Measurements from ENCODE around the gene RPL19.
A peak's percentile ranks its signal among the peaks of the same experiment; 100 is the strongest.
"Not testable (repeated sequence)": the region's sequence is repeated elsewhere in the genome, so short reads cannot be mapped to it uniquely, and the experiment has no call there.

RPL19 gene

DNA sequence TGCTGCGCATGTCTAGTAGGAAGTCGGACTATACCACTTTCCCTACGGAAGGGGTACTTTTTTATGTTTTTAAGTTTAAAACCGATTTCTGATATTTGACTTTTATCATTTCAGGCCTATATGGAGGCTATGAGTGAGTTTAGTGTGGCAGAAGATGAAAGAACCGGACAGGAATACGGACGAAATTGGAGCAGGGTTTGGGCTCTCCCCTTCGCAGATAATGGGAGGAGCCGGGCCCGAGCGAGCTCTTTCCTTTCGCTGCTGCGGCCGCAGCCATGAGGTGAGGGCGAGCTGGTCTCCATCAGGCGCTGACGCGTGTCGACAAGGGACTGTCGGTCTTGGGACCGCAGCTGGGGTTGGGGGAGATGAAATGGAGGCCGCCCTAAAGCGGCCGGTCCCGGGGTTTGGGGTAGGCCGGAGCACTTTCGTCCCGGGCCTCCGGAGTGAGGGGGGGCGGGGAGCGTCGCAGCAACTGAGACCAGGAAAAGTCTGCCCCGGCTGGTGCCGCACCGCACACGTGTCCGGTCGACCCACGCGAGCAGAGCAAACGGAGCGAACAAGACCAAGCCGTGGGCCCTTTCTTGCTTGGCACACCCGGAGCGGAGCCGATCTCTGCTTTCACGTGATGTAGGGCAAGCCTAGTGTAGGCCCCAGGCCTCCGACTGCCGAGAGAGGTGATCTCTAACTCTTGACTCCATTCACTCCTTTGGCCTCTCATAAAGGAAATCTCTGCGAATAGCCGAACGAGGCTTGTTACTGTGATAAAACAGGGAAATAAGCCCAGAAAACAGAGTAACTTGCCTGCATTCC, at the start of gene RPL19:
TSS of gene RPL19 (plus strand) at position 214 of the 810 bp plus-strand sequence. CDS start at position 276, 62 bp downstream.
- peak; percentile 56 to 61 for DNase-seq (ENCODE audit: low read depth in 2 of 2, low spot score in 1 of 2)

GRCh38 chr17:39150795-39151149, 49.3 kb upstream of the RPL19 start:
- no peak for DNase-seq (ENCODE audit: low read depth in 2 of 2, low spot score in 1 of 2)

DNA sequence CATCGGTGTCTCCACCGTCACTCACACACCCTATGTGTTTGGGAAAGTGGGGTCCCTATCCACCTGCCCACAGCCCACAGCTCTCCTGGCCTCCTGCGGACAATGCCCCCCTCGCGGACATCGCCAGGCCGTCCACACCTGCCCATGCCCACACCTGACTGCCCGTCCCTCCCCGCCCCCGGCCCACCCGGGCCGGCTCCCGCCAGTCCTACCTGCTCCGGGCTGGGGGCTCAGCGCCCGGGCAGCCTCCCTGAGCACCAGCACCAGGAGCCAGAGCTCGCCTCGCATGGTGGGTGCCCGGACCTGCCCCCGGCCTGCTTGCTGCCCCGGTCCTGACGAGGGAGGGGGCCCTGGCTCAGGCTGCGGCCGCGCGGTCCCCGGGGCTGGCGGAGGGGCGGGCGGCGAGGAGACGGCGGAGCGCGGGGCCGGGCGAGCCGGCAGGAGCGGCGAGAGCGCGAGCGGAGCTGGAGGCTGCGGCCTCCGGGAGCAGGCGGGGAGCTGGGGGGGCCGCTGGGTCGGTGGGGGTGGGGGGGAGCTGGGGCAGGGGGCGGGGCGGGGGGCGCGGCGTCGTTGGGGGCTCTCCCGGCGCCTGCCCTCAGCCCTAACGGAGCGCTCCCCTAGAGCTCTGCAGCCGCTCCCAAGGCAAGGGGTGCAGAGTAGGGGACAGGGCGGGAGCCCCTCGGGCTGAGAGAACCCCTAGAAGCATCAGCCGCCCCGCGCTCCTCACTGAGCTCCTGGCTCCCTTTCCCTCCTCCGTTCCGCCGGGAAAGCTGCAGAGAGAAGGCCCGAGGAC, 48.7 kb upstream of the RPL19 start, which contains the start of gene PLXDC1:
TSS of gene PLXDC1 (minus strand) at position 488 of the 793 bp plus-strand sequence. CDS start at position 288, 200 bp downstream.
- no peak for DNase-seq (ENCODE audit: low read depth in 2 of 2, low spot score in 1 of 2)

DNA sequence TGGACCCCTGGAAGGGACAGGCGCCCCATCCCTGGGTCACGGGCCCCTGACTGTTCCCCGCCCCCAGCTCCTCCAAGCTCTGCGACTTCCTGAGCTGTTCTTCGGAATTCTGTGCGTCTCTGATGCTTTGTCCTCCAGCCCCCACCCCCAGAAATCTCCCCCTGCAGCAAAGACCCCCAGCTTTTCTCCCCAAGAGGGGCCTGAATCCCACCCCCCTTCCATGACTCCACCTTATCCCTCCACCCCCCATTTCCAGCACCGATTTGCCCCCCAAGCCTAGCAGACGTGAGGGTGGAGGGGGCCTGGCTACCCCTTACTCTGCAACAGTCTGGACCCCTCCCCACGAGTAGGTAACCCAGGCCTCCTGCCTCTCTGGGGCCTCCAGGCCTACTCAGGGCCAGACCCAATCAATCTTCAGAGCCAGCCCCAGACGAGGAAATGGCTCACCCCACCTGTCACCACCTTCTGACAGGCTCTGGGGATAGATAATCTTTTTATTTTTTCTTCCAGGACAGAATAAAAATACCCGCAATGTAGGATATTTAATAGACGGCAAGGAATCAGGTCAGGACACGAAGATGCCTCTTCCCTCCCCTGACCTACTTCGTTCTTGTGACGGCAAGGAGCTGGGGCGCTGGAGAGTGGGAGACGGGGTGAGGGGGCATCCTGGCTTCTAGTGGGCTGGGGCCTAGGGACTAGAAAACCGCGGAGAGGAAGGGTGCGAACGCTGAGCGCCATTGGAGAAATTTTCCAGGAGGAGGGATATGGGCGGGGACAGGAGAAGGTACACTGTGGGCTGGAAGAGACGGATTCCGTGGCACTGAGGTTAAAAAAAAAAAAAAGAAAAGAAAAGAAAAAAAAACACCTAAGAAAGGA, 47.9 kb upstream of the RPL19 start:
- no peak for DNase-seq (ENCODE audit: low read depth in 2 of 2, low spot score in 1 of 2)

GRCh38 chr17:39153599-39154051, 46.5 kb upstream of the RPL19 start:
- peak; percentile 84 to 96 for DNase-seq (ENCODE audit: low read depth in 2 of 2, low spot score in 1 of 2)

DNA sequence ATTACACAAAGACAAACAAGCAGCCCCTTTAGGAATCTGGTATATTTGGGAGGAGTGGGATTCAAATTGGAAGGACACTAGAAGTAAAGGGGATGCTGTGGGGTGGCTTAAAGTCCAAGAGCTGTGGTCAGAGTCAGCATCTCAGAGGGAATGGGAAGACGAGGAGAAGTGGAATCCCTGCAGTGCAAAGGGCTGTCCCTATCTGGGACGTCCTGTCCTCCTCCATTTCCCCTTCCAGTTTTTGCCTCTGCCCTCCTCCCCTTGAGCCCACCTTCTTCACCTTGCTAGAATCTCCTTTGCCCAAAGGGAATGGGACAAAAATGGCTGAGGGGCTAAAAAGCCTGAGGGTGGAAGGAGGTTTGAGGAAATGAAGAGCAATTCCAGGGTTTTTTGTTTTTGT, 44.4 kb upstream of the RPL19 start:
- DNase-seq (ENCODE audit: low read depth in 2 of 2, low spot score in 1 of 2), result no peak

- no peak for DNase-seq (ENCODE audit: low read depth in 2 of 2, low spot score in 1 of 2)
Measured at GRCh38 chr17:39156491-39156890, 43.6 kb upstream of the RPL19 start.

DNA sequence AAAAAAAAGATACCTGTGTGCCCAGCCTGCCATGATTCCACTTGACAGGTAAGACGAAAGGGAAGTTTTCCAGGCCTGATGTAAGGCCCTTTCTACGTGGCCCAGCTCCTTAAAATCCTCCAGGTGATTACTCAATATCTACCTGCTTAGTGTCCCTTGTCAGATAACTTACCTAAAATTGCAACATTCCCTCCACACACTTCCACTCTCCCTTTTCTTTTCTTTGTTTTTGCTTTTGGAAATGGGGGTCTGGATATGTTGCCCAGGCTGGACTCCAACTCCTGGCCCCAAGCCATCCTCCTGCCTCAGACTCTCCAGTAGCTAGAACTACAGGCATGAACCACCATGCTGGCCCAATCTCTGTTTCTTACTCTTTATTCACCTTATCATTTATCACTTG, 41.5 kb upstream of the RPL19 start:
- DNase-seq (ENCODE audit: low read depth in 2 of 2, low spot score in 1 of 2), result no peak

GRCh38 chr17:39161962-39162361, 38.1 kb upstream of the RPL19 start:
- DNase-seq (ENCODE audit: low read depth in 2 of 2, low spot score in 1 of 2), result no peak

- DNase-seq (ENCODE audit: low read depth in 2 of 2, low spot score in 1 of 2), result peak; percentile 53 to 67
Measured at GRCh38 chr17:39164675-39165143, 35.4 kb upstream of the RPL19 start.

DNA sequence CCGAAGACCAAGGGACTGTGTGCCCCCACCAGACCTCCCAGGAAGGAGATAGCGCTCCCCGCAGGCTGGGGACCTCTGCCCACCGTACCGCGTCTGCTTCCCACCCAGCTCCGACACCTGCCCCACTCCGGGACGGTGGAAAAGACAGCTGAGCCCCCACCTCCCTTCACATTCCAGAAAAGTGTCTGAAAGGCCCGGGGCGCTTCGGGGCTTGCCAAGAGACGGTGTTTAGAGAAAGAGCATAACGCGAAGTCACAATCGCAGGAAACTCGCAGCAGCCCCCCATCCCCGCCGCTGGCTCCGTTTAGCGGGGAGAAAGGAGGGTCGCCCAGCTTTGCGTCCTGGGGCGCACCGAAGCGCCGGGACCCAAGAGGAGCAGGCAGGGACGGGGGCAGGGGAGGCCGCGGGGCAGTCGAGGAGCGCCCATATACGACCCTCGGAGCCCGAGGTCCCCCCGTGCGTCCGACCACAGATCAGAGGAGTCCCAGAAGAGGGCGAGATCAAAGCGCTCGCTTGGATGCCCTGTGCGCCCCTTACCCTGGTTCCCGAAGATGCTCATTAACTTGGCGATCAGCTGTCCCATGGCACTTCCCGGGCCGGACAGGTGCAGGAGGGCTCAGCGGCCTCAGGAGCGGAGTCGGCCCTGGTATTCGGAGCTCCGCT, 34.8 kb upstream of the RPL19 start:
- DNase-seq (ENCODE audit: low read depth in 2 of 2, low spot score in 1 of 2), result no peak

DNA sequence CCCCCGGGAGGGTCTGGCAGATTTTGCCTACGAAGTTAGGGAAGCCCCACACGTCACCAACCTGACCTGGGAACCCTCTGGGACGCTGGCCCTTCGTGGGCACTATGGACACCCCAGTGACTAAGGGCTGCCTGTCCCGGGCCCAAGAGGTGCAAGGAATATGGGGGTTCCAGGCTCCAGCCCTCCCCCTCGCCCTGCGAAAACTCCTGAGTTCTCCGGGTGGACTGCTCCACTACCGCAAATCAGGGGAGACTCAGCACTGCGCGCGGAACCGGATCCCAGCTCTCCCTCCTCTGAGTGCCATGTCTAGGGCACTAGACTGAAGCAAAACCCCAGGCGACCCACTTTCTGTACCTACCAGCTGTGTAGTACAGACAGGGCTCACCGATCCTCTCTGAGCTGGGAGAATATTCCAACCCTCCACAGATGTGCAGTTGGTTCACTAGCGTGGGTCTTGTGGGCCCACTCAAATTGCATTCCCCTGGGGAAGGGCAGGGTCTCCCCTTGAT, 34.2 kb upstream of the RPL19 start, which contains the start of gene ARL5C:
TSS of gene ARL5C (minus strand) at position 321 of the 509 bp plus-strand sequence. CDS start 401 bp downstream, outside the sequence.
- no peak for DNase-seq (ENCODE audit: low read depth in 2 of 2, low spot score in 1 of 2)

- DNase-seq (ENCODE audit: low read depth in 2 of 2, low spot score in 1 of 2), result no peak
Measured at GRCh38 chr17:39166437-39167335, 33.4 kb upstream of the RPL19 start.

- DNase-seq (ENCODE audit: low read depth in 2 of 2, low spot score in 1 of 2), result no peak
Measured at GRCh38 chr17:39167476-39167875, 32.6 kb upstream of the RPL19 start.

DNA sequence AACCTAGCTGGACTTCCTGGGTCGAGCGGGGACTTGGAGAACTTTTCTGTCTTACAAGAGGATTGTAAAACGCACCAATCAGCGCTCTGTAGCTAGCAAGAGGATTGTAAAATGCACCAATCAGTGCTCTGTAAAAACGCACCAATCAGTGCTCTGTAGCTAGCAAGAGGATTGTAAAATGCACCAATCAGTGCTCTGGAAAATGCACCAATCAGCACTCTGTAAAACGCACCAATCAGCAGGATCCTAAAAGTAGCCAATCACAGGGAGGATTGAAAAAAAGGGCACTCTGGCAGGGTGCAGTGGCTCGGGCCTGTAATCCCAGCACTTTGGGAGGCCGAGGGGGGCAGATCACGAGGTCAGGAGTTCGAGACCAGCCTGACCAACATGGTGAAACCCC, 31.6 kb upstream of the RPL19 start:
- not testable (repeated sequence) for DNase-seq (ENCODE audit: low read depth in 2 of 2, low spot score in 1 of 2)

DNA sequence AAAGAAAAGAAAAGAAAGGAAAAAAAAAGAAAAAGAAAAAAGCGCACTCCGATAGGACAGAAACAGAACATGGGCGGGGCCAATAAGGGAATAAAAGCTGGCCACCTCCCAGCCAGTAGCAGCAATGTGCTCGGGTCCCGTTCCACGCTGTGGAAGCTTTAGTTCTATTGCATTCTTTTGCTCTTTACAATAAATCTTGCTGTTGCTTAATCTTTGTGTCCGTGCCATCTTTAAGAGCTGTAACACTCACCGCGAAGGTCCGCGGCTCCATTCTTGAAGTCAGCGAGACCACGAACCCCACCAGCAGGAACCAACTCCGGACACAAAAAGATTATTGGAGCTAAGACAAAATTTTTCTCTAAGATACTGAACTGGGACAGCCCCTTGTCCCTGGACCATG, 31.0 kb upstream of the RPL19 start:
- DNase-seq (ENCODE audit: low read depth in 2 of 2, low spot score in 1 of 2), result no peak

- no peak for DNase-seq (ENCODE audit: low read depth in 2 of 2, low spot score in 1 of 2)
Measured at GRCh38 chr17:39169518-39169917, 30.6 kb upstream of the RPL19 start.

GRCh38 chr17:39170109-39170508, 30.0 kb upstream of the RPL19 start:
- DNase-seq (ENCODE audit: low read depth in 2 of 2, low spot score in 1 of 2), result no peak

DNA sequence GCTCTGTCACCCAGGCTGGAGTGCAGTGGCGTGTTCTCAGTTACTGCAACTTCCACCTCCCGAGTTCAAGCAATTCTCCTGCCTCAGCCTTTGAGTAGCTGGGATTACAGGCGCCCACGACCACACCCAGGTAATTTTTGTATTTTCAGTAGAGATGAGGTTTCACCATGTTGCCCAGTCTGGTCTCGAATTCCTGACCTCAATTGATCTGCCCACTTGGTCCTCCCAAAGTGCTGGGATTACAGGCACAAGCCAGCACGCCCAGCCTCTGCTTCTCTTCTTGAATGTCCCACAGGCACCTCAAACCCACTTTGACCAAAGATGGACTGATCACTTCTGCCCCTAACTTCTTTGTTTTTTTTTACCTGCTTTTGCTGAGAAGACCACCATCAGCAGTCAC, 29.5 kb upstream of the RPL19 start:
- DNase-seq (ENCODE audit: low read depth in 2 of 2, low spot score in 1 of 2), result no peak

Data from stimulated activated CD8-positive, alpha-beta memory T cell treated with anti-CD3 and anti-CD28 coated beads, Interleukin-4, amount 100 ng/mL, for 4 hours (primary cell).